ENCODE measurements around the gene P3R3URF.

Gene P3R3URF

GRCh38 chr1:46172321-46172720 is 4.0 kb downstream of the P3R3URF start:
- no peak for DNase-seq (ENCODE audit: low spot score)

GRCh38 chr1:46171871-46172270 is 4.4 kb downstream of the P3R3URF start:
- peak; percentile 95 for DNase-seq (ENCODE audit: low spot score)

GRCh38 chr1:46171351-46171750 is 4.9 kb downstream of the P3R3URF start:
- DNase-seq (ENCODE audit: low spot score) = peak; percentile 17

- DNase-seq (ENCODE audit: low spot score) = no peak
These were observed 6.4 kb downstream of the P3R3URF start for GRCh38 chr1:46169811-46170454.

GRCh38 chr1:46168477-46168876 is 7.8 kb downstream of the P3R3URF start:
- no peak for DNase-seq (ENCODE audit: low spot score)

- peak; percentile 60 for DNase-seq (ENCODE audit: low spot score)
These were observed 9.5 kb downstream of the P3R3URF start for GRCh38 chr1:46166521-46167462.

GRCh38 chr1:46160212-46160611 is 16.1 kb downstream of the P3R3URF start:
- DNase-seq (ENCODE audit: low spot score) = no peak

GRCh38 chr1:46159516-46159915 is 16.8 kb downstream of the P3R3URF start:
- no peak for DNase-seq (ENCODE audit: low spot score)

- no peak for DNase-seq (ENCODE audit: low spot score)
These were observed 17.7 kb downstream of the P3R3URF start for GRCh38 chr1:46158312-46159281.

GRCh38 chr1:46157916-46158311 is 18.4 kb downstream of the P3R3URF start:
- no peak for DNase-seq (ENCODE audit: low spot score)

- no peak for DNase-seq (ENCODE audit: low spot score)
These were observed 22.6 kb downstream of the P3R3URF start for GRCh38 chr1:46153732-46154131.

GRCh38 chr1:46153228-46153627 is 23.1 kb downstream of the P3R3URF start:
- no peak for DNase-seq (ENCODE audit: low spot score)

- no peak for DNase-seq (ENCODE audit: low spot score)
These were observed 24.3 kb downstream of the P3R3URF start for GRCh38 chr1:46152016-46152415.

- DNase-seq (ENCODE audit: low spot score) = no peak
These were observed 26.2 kb downstream of the P3R3URF start for GRCh38 chr1:46150085-46150484.

- no peak for DNase-seq (ENCODE audit: low spot score)
These were observed 28.0 kb downstream of the P3R3URF start for GRCh38 chr1:46148318-46148717.

- no peak for DNase-seq (ENCODE audit: low spot score)
These were observed 38.4 kb downstream of the P3R3URF start for GRCh38 chr1:46137916-46138315.

GRCh38 chr1:46136711-46137110 is 39.6 kb downstream of the P3R3URF start:
- DNase-seq (ENCODE audit: low spot score) = peak; percentile 95

- DNase-seq (ENCODE audit: low spot score) = peak; percentile 85
These were observed 41.5 kb downstream of the P3R3URF start for GRCh38 chr1:46134660-46135331.

GRCh38 chr1:46133781-46134350 is 42.4 kb downstream of the P3R3URF start:
- no peak for DNase-seq (ENCODE audit: low spot score)

- DNase-seq (ENCODE audit: low spot score) = no peak
These were observed 43.1 kb downstream of the P3R3URF start for GRCh38 chr1:46133181-46133658.
